K562 (cell line): Measurements from ENCODE around the gene SLC39A5. TPM values are rescaled to one million over a fixed set of nuclear protein-coding genes. Genes with fewer than 3 reads are reported as not detected.

Source experiments
- ELF1 ChIP-seq: fragments of 200-800 bp; sonication (Bioruptor generic); IDR thresholded peaks from 2 replicates; pipeline ENCODE4 v1.6.1; 2016; ENCODE audit warnings: missing genetic modification characterization, missing compliant biosample characterization
- FOXK2 ChIP-seq, 2 experiments: fragments of 450-650 bp; IDR thresholded peaks in 1 of 2; conservative IDR thresholded peaks in 1 of 2; 2 replicates each; pipeline ENCODE4 v1.6.1; 2016; ENCODE audit warnings: low read depth in 2 of 2, mild to moderate bottlenecking in 1 of 2
- FOXP1 ChIP-seq: sonication (generic); formaldehyde crosslinking; IDR thresholded peaks from 2 replicates; pipeline ENCODE4 v1.8.0; 2022; ENCODE audit warnings: mild to moderate bottlenecking, missing genetic modification reagents
- GABPB1 ChIP-seq: sonication (generic); formaldehyde crosslinking; IDR thresholded peaks from 2 replicates; pipeline ENCODE4 v1.8.0; 2022; ENCODE audit warnings: mild to moderate bottlenecking, missing genetic modification reagents
- GABPB2 ChIP-seq: fragments of 250-450 bp; sonication (Bioruptor Pico); conservative IDR thresholded peaks from 2 replicates; pipeline ENCODE4 v1.5.1; 2021; ENCODE audit warnings: mild to moderate bottlenecking
- GTF2F1 ChIP-seq: IDR thresholded peaks from 2 replicates; pipeline ENCODE4 v1.6.1; 2011; ENCODE audit warnings: low read depth, low read length, improper control_type of control experiment
- HNRNPH1 ChIP-seq: fragments of 200-400 bp; formaldehyde crosslinking; optimal IDR thresholded peaks from 2 replicates; pipeline ENCODE3; 2017; ENCODE audit warnings: low read depth, mild to moderate bottlenecking, low read length, moderate library complexity
- MEF2A ChIP-seq: IDR thresholded peaks from 2 replicates; pipeline ENCODE4 v1.6.1; 2011; ENCODE audit warnings: low read depth, mild to moderate bottlenecking, low read length, moderate library complexity; ENCODE audit not compliant: control insufficient read depth
- NFE2L1 ChIP-seq: fragments of 450-650 bp; IDR thresholded peaks from 2 replicates; pipeline ENCODE4 v1.6.1; 2016; ENCODE audit warnings: missing genetic modification characterization, low read depth, mild to moderate bottlenecking, missing compliant biosample characterization, moderate library complexity, borderline replicate concordance
- NR2C2 ChIP-seq, 2 experiments: fragments of 200-800 bp in 1 of 2; sonication (Bioruptor generic) in 1 of 2; sonication (generic) in 1 of 2; formaldehyde crosslinking in 1 of 2; IDR thresholded peaks; 2 replicates each; pipeline versions ENCODE4 v1.6.1 to v1.8.0; 2016 to 2022; ENCODE audit warnings: mild to moderate bottlenecking in 1 of 2, missing compliant biosample characterization in 1 of 2, missing genetic modification characterization in 1 of 2, missing genetic modification reagents in 1 of 2
- PHB2 ChIP-seq: fragments of 450-650 bp; IDR thresholded peaks from 2 replicates; pipeline ENCODE4 v1.6.1; 2017; ENCODE audit warnings: low read depth
- PTBP1 ChIP-seq: fragments of 200-400 bp; formaldehyde crosslinking; IDR thresholded peaks from 2 replicates; pipeline ENCODE4 v1.6.1; 2017; ENCODE audit warnings: low read depth, low read length
- PURB ChIP-seq: sonication (generic); formaldehyde crosslinking; IDR thresholded peaks from 2 replicates; pipeline ENCODE4 v1.9.0; 2021; ENCODE audit warnings: low read depth, mild to moderate bottlenecking, missing genetic modification reagents
- STAT5A ChIP-seq: IDR thresholded peaks from 2 replicates; pipeline ENCODE4 v1.6.1; 2012; ENCODE audit warnings: low read length, inconsistent platforms, borderline replicate concordance
- ZNF143 ChIP-seq: sonication (generic); formaldehyde crosslinking; IDR thresholded peaks from 2 replicates; pipeline ENCODE4 v1.9.0; 2022; ENCODE audit warnings: mild to moderate bottlenecking, missing genetic modification reagents
- ZNF408 ChIP-seq: fragments of 250-450 bp; sonication (Bioruptor Pico); IDR thresholded peaks from 2 replicates; pipeline ENCODE4 v1.4.0; 2020; ENCODE audit warnings: low read depth, mild to moderate bottlenecking, moderate library complexity
- ZNF584 ChIP-seq: fragments of 200-800 bp; sonication (Bioruptor generic); IDR thresholded peaks from 2 replicates; pipeline ENCODE4 v1.6.1; 2016; ENCODE audit warnings: low read depth, mild to moderate bottlenecking, missing genetic modification characterization, missing compliant biosample characterization
- polyA plus RNA-seq, 8 experiments: library from polyadenylated mRNA; depleted of rRNA in 4 of 8; stranded (reverse) in 5 of 8; unstranded in 3 of 8; fragments of >200 nt; fragmentation: Nextera tagmentation in 2 of 8; fragmentation: Illumina TruSeq in 1 of 8; extraction: Ambion mirVana in 2 of 8; extraction: Trizol in 1 of 8; gene quantifications; 2 replicates each; pipeline versions ENCODE4 v1.2.1 to v1.2.3, GENCODE V29; 2011 to 2014; ENCODE audit warnings: inconsistent platforms in 1 of 8, missing spikeins in 1 of 8
- total RNA-seq, 7 experiments: library from RNA; depleted of rRNA in 6 of 7; stranded (reverse); fragments of >200 nt in 6 of 7; fragmentation: Illumina TruSeq in 2 of 7; extraction: Trizol in 2 of 7; gene quantifications; 2 replicates each; pipeline versions ENCODE4 v1.2.1 to v1.2.3, GENCODE V29; 2011 to 2021; ENCODE audit warnings: low replicate concordance in 1 of 7
- TF ChIP-seq, protein P1 (sequence below): sonication (generic); formaldehyde crosslinking; IDR thresholded peaks from 2 replicates; pipeline ENCODE4 v1.8.0; 2022; ENCODE audit warnings: mild to moderate bottlenecking, missing genetic modification reagents, borderline replicate concordance
- TF ChIP-seq, protein P2 (sequence below): sonication (generic); formaldehyde crosslinking; IDR thresholded peaks from 2 replicates; pipeline ENCODE4 v1.8.0; 2022; ENCODE audit warnings: mild to moderate bottlenecking, missing genetic modification reagents
- TF ChIP-seq, protein P3 (sequence below): IDR thresholded peaks from 2 replicates; pipeline ENCODE4 v1.6.1; 2011; ENCODE audit not compliant: insufficient read length; ENCODE audit errors: extremely low read depth

SLC39A5 gene
- total and polyA plus RNA-seq, 9 of the 15 experiments (the other 6 are each of a cell fraction or from before 2014, with no cell fraction given): 0.08 to 0.10 TPM; not detected in 7

DNA sequence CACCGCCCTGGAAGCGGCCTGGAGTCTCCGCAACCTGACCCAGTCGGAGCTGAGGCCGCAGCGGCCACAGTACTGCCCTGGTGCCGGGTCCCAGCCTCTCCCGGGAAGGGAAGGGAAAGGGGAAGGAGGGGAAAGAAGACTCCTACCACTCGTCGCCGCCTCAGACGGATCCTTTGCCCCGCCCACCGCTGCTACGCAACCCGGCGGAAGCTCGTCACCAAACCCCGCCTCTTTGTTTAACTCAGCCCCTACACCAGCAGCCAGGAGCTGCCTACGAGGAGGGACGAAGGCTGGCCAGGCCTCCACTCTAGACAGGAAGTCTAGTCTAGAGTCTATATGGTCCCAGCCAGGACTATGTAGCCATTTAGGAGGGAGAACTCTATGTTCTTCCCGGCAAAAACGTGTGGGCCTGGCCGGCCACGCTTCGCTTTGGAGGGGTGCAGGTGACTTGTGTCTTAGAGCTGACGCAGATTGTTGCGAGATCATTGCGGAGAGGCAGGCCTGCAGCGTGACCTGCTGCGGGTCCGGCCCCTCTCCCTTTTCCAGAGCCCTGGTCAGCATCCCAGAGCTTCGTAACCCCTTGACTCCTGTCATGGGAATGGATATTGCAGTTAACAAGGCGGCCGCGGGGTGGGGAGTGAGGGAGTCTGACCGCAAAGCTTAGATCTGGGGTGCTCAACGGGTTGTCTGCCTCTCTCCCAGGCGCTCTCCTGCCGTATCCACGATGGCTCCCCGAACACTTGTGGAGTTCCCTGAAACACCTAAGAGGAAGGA, 7.9 kb upstream of the SLC39A5 start, which contains the start of gene RNF41 (continued):
- TF ChIP-seq, protein P1, sequence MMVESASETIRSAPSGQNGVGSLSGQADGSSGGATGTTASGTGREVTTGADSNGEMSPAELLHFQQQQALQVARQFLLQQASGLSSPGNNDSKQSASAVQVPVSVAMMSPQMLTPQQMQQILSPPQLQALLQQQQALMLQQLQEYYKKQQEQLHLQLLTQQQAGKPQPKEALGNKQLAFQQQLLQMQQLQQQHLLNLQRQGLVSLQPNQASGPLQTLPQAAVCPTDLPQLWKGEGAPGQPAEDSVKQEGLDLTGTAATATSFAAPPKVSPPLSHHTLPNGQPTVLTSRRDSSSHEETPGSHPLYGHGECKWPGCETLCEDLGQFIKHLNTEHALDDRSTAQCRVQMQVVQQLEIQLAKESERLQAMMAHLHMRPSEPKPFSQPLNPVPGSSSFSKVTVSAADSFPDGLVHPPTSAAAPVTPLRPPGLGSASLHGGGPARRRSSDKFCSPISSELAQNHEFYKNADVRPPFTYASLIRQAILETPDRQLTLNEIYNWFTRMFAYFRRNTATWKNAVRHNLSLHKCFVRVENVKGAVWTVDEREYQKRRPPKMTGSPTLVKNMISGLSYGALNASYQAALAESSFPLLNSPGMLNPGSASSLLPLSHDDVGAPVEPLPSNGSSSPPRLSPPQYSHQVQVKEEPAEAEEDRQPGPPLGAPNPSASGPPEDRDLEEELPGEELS (CRISPR knock-in tag): peak; percentile 35; the same call in 1 of the 2 replicates
- TF ChIP-seq STAT5A: no peak
- no peak for TF ChIP-seq ZNF408 (CRISPR knock-in tag)
- TF ChIP-seq NR2C2 (CRISPR knock-in tag; IDR thresholded peaks at IDR 0.05): 0 out of 2 replicates have a peak, but pooled peaks have one; percentile 15
- peak; percentile 66; the same call in 1 of the 2 replicates for TF ChIP-seq NR2C2 (tag; IDR thresholded peaks at IDR 0.05)
- TF ChIP-seq ZNF584 (CRISPR knock-in tag): no peak
- TF ChIP-seq FOXP1 (CRISPR knock-in tag): peak; percentile 80; the same call in 1 of the 2 replicates
- peak; percentile 23 to 32; a peak in 2 of 4 replicates for TF ChIP-seq FOXK2 (conservative IDR thresholded peaks at IDR 0.05 in 1 of 2, IDR thresholded peaks at IDR 0.05 in 1 of 2; ENCODE audit: low read depth in 2 of 2)
- no peak for TF ChIP-seq PTBP1
- TF ChIP-seq, protein P2, sequence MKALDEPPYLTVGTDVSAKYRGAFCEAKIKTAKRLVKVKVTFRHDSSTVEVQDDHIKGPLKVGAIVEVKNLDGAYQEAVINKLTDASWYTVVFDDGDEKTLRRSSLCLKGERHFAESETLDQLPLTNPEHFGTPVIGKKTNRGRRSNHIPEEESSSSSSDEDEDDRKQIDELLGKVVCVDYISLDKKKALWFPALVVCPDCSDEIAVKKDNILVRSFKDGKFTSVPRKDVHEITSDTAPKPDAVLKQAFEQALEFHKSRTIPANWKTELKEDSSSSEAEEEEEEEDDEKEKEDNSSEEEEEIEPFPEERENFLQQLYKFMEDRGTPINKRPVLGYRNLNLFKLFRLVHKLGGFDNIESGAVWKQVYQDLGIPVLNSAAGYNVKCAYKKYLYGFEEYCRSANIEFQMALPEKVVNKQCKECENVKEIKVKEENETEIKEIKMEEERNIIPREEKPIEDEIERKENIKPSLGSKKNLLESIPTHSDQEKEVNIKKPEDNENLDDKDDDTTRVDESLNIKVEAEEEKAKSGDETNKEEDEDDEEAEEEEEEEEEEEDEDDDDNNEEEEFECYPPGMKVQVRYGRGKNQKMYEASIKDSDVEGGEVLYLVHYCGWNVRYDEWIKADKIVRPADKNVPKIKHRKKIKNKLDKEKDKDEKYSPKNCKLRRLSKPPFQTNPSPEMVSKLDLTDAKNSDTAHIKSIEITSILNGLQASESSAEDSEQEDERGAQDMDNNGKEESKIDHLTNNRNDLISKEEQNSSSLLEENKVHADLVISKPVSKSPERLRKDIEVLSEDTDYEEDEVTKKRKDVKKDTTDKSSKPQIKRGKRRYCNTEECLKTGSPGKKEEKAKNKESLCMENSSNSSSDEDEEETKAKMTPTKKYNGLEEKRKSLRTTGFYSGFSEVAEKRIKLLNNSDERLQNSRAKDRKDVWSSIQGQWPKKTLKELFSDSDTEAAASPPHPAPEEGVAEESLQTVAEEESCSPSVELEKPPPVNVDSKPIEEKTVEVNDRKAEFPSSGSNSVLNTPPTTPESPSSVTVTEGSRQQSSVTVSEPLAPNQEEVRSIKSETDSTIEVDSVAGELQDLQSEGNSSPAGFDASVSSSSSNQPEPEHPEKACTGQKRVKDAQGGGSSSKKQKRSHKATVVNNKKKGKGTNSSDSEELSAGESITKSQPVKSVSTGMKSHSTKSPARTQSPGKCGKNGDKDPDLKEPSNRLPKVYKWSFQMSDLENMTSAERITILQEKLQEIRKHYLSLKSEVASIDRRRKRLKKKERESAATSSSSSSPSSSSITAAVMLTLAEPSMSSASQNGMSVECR (CRISPR knock-in tag): peak; percentile 72
- TF ChIP-seq ELF1 (tag): peak; percentile 54
- no peak for TF ChIP-seq NFE2L1
- TF ChIP-seq PHB2: 0 out of 2 replicates have a peak, but pooled peaks have one; percentile 16
- no peak for TF ChIP-seq HNRNPH1
- TF ChIP-seq ZNF143 (CRISPR knock-in tag): no peak; the same call in 1 of the 2 replicates
- no peak for TF ChIP-seq MEF2A
- no peak for TF ChIP-seq PURB (CRISPR knock-in tag)
- TF ChIP-seq GABPB2 (CRISPR knock-in tag): no peak
- TF ChIP-seq, protein P3, sequence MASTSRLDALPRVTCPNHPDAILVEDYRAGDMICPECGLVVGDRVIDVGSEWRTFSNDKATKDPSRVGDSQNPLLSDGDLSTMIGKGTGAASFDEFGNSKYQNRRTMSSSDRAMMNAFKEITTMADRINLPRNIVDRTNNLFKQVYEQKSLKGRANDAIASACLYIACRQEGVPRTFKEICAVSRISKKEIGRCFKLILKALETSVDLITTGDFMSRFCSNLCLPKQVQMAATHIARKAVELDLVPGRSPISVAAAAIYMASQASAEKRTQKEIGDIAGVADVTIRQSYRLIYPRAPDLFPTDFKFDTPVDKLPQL: no peak
- peak; percentile 92 for TF ChIP-seq GABPB1 (CRISPR knock-in tag)
- 0 out of 2 replicates have a peak, but pooled peaks have one; percentile 40 for TF ChIP-seq GTF2F1
